Measurements from ENCODE around the gene SERPINE2.

SERPINE2 gene

GRCh38 chr2:223971731-223972130, 67.4 kb downstream of the SERPINE2 start:
- H3K4me1 ChIP-seq (ENCODE audit: control insufficient read depth in 1 of 2, insufficient read depth in 2 of 2, low read length in 2 of 2) = no peaks in the 10 kb centered on the region
- no peaks in the 10 kb centered on the region for H3K27me3 ChIP-seq (ENCODE audit: low read depth, low read length)
- peaks cover 2 to 18% of the 10 kb centered on the region in 2 donors for H3K36me3 ChIP-seq (ENCODE audit: control insufficient read depth in 1 of 2, insufficient read depth in 2 of 2, low read length in 2 of 2)
- no peaks in the 10 kb centered on the region for H3K9me3 ChIP-seq (ENCODE audit: control insufficient read depth in 1 of 2, low read length in 2 of 2)
- H3K4me3 ChIP-seq (ENCODE audit: low read depth in 1 of 2, low read length in 2 of 2) = no peak overlapping the region
- no peak overlapping the region for H3K27ac ChIP-seq (ENCODE audit: low read length)

DNA sequence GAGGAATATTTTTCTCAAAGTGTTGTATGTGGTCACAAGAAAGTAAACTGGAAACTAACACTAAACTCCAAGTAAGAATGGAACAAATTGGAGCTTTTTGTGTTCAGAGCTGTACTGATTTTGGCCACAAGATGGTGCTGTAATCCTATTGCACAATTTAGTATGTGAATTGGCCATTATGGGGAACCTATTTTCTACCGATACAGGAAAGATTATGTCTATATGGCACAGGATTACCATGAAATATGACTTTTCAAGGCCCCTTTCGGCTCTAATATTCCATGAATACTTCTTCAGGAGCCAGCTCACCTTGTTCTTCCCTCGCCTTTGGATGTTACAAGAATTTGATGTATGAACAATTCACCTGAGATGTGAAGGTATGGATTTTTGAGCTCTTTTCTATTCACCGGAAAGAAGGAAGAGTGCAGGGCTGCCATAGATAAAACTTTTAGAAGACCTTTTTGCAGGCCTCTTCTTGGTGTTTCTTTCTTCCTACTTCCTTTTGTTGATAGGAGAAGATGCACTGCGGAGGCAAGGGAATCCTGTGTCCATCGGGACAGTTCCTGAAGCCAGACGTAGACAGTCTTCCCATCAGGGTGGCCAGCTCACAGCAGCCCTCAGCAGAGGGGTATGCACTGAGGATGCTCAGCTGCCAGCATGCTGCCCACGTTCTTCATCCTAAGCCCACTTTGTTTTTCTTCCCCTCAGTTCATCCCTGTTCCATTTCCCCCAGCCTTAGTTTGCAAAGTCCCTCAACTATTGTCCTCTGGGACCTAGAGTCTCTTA, 68.5 kb downstream of the SERPINE2 start:
- Histone ChIP-seq H3K9me3 (ENCODE audit: control insufficient read depth in 1 of 2, low read length in 2 of 2) (no peaks in the 10 kb centered on the region), H3K36me3 (ENCODE audit: control insufficient read depth in 1 of 2, insufficient read depth in 2 of 2, low read length in 2 of 2) (peaks cover 5 to 25% of the 10 kb centered on the region in 2 donors), H3K27me3 (ENCODE audit: low read depth, low read length) (no peaks in the 10 kb centered on the region), H3K4me1 (ENCODE audit: control insufficient read depth in 1 of 2, insufficient read depth in 2 of 2, low read length in 2 of 2) (no peaks in the 10 kb centered on the region), H3K4me3 (ENCODE audit: low read depth in 1 of 2, low read length in 2 of 2) (no peak overlapping the region), H3K27ac (ENCODE audit: low read length) (no peak overlapping the region)

- Histone ChIP-seq H3K4me3 (ENCODE audit: low read depth in 1 of 2, low read length in 2 of 2) (no peak overlapping the region), H3K36me3 (ENCODE audit: control insufficient read depth in 1 of 2, insufficient read depth in 2 of 2, low read length in 2 of 2) (peaks cover 5 to 25% of the 10 kb centered on the region in 2 donors), H3K9me3 (ENCODE audit: control insufficient read depth in 1 of 2, low read length in 2 of 2) (no peaks in the 10 kb centered on the region), H3K4me1 (ENCODE audit: control insufficient read depth in 1 of 2, insufficient read depth in 2 of 2, low read length in 2 of 2) (no peaks in the 10 kb centered on the region), H3K27ac (ENCODE audit: low read length) (no peak overlapping the region), H3K27me3 (ENCODE audit: low read depth, low read length) (no peaks in the 10 kb centered on the region)
Observed at GRCh38 chr2:223969856-223970255, 69.2 kb downstream of the SERPINE2 start.

- Histone ChIP-seq H3K4me3 (ENCODE audit: low read depth in 1 of 2, low read length in 2 of 2) (no peak overlapping the region), H3K9me3 (ENCODE audit: control insufficient read depth in 1 of 2, low read length in 2 of 2) (no peaks in the 10 kb centered on the region), H3K4me1 (ENCODE audit: control insufficient read depth in 1 of 2, insufficient read depth in 2 of 2, low read length in 2 of 2) (no peaks in the 10 kb centered on the region), H3K27me3 (ENCODE audit: low read depth, low read length) (no peaks in the 10 kb centered on the region), H3K27ac (ENCODE audit: low read length) (no peak overlapping the region), H3K36me3 (ENCODE audit: control insufficient read depth in 1 of 2, insufficient read depth in 2 of 2, low read length in 2 of 2) (peaks cover 5 to 25% of the 10 kb centered on the region in 2 donors)
Observed at GRCh38 chr2:223969315-223969714, 69.8 kb downstream of the SERPINE2 start.

GRCh38 chr2:223967981-223968380, 71.1 kb downstream of the SERPINE2 start:
- H3K27me3 ChIP-seq (ENCODE audit: low read depth, low read length) = no peaks in the 10 kb centered on the region
- H3K4me3 ChIP-seq (ENCODE audit: low read depth in 1 of 2, low read length in 2 of 2) = no peak overlapping the region
- H3K27ac ChIP-seq (ENCODE audit: low read length) = no peak overlapping the region
- H3K9me3 ChIP-seq (ENCODE audit: control insufficient read depth in 1 of 2, low read length in 2 of 2) = no peaks in the 10 kb centered on the region
- peaks cover 0 to 3% of the 10 kb centered on the region in 2 donors for H3K4me1 ChIP-seq (ENCODE audit: control insufficient read depth in 1 of 2, insufficient read depth in 2 of 2, low read length in 2 of 2)
- peaks cover 11 to 25% of the 10 kb centered on the region in 2 donors for H3K36me3 ChIP-seq (ENCODE audit: control insufficient read depth in 1 of 2, insufficient read depth in 2 of 2, low read length in 2 of 2)

- peaks cover 4 to 15% of the 10 kb centered on the region in 2 donors for H3K36me3 ChIP-seq (ENCODE audit: control insufficient read depth in 1 of 2, insufficient read depth in 2 of 2, low read length in 2 of 2)
- H3K27me3 ChIP-seq (ENCODE audit: low read depth, low read length) = no peaks in the 10 kb centered on the region
- peak overlapping the region in 1 of 2 donors; percentile 21 for H3K4me3 ChIP-seq (ENCODE audit: low read depth in 1 of 2, low read length in 2 of 2)
- no peak overlapping the region for H3K27ac ChIP-seq (ENCODE audit: low read length)
- H3K4me1 ChIP-seq (ENCODE audit: control insufficient read depth in 1 of 2, insufficient read depth in 2 of 2, low read length in 2 of 2) = peaks cover 33 to 55% of the 10 kb centered on the region in 2 donors
- H3K9me3 ChIP-seq (ENCODE audit: control insufficient read depth in 1 of 2, low read length in 2 of 2) = no peaks in the 10 kb centered on the region
Observed at GRCh38 chr2:223959688-223960087, 79.4 kb downstream of the SERPINE2 start.

- H3K27ac ChIP-seq (ENCODE audit: low read length) = peak within 1 kb of the TSS; percentile 78
- no peaks in the 10 kb centered on the region for H3K27me3 ChIP-seq (ENCODE audit: low read depth, low read length)
- H3K9me3 ChIP-seq (ENCODE audit: control insufficient read depth in 1 of 2, low read length in 2 of 2) = no peaks in the 10 kb centered on the region
- peaks cover 4 to 10% of the 10 kb centered on the region in 2 donors for H3K36me3 ChIP-seq (ENCODE audit: control insufficient read depth in 1 of 2, insufficient read depth in 2 of 2, low read length in 2 of 2)
- peaks cover 33 to 48% of the 10 kb centered on the region in 2 donors for H3K4me1 ChIP-seq (ENCODE audit: control insufficient read depth in 1 of 2, insufficient read depth in 2 of 2, low read length in 2 of 2)
- peak within 1 kb of the TSS; percentile 86 to 96 for H3K4me3 ChIP-seq (ENCODE audit: low read depth in 1 of 2, low read length in 2 of 2)
Observed at GRCh38 chr2:223957092-223957851, 81.8 kb downstream of the SERPINE2 start, which contains the start of gene MRPL44. MRPL44 (plus strand) TSS chr2:223957463; CDS start chr2:223957473, 10 bp downstream.

DNA sequence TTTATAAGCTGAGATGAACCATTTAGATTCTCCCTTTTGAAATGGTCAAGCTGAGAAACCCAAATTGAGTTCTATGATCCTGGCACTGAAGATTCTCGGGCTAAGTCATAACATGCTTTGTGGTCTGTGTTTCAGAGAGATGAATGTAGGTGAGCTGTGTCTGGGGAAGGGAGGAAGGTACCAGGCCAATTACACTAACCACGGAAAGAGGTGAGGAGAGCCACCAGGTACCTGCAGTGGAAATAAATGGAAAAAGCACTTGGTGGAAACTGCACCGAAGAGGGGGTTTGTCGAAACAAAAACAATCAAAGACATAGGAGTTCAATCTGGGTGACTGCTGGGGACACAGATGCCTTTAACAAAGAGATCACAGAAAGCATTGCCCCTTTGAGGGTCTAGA, 82.8 kb downstream of the SERPINE2 start:
- peak overlapping the region in 1 of 2 donors; percentile 86 for H3K4me3 ChIP-seq (ENCODE audit: low read depth in 1 of 2, low read length in 2 of 2)
- H3K27ac ChIP-seq (ENCODE audit: low read length) = peak overlapping the region; percentile 78
- peaks cover 4 to 10% of the 10 kb centered on the region in 2 donors for H3K36me3 ChIP-seq (ENCODE audit: control insufficient read depth in 1 of 2, insufficient read depth in 2 of 2, low read length in 2 of 2)
- H3K4me1 ChIP-seq (ENCODE audit: control insufficient read depth in 1 of 2, insufficient read depth in 2 of 2, low read length in 2 of 2) = peaks cover 33 to 39% of the 10 kb centered on the region in 2 donors
- H3K27me3 ChIP-seq (ENCODE audit: low read depth, low read length) = no peaks in the 10 kb centered on the region
- no peaks in the 10 kb centered on the region for H3K9me3 ChIP-seq (ENCODE audit: control insufficient read depth in 1 of 2, low read length in 2 of 2)

- H3K27ac ChIP-seq (ENCODE audit: low read length) = no peak overlapping the region
Observed at GRCh38 chr2:223954401-223954800, 84.7 kb downstream of the SERPINE2 start.

GRCh38 chr2:223952280-223952968, 86.7 kb downstream of the SERPINE2 start:
- H3K36me3 ChIP-seq (ENCODE audit: control insufficient read depth in 1 of 2, insufficient read depth in 2 of 2, low read length in 2 of 2) = no peaks in the 10 kb centered on the region
- no peak overlapping the region for H3K4me3 ChIP-seq (ENCODE audit: low read depth in 1 of 2, low read length in 2 of 2)
- no peaks in the 10 kb centered on the region for H3K27me3 ChIP-seq (ENCODE audit: low read depth, low read length)
- no peak overlapping the region for H3K27ac ChIP-seq (ENCODE audit: low read length)
- peaks cover 5 to 7% of the 10 kb centered on the region in 2 donors for H3K4me1 ChIP-seq (ENCODE audit: control insufficient read depth in 1 of 2, insufficient read depth in 2 of 2, low read length in 2 of 2)
- no peaks in the 10 kb centered on the region for H3K9me3 ChIP-seq (ENCODE audit: control insufficient read depth in 1 of 2, low read length in 2 of 2)

More at GRCh38 chr2:223954401-223954800, 84.7 kb downstream of the SERPINE2 start:
- Histone ChIP-seq H3K4me1 (ENCODE audit: control insufficient read depth in 1 of 2, insufficient read depth in 2 of 2, low read length in 2 of 2) (peaks cover 20% of the 10 kb centered on the region in 2 donors), H3K27me3 (ENCODE audit: low read depth, low read length) (no peaks in the 10 kb centered on the region), H3K36me3 (ENCODE audit: control insufficient read depth in 1 of 2, insufficient read depth in 2 of 2, low read length in 2 of 2) (peaks cover 0 to under 1% of the 10 kb centered on the region in 2 donors), H3K9me3 (ENCODE audit: control insufficient read depth in 1 of 2, low read length in 2 of 2) (no peaks in the 10 kb centered on the region), H3K4me3 (ENCODE audit: low read depth in 1 of 2, low read length in 2 of 2) (no peak overlapping the region)
